HCT116 (cell line): ENCODE results near the gene RRAD. TPM values are rescaled to one million over a fixed set of nuclear protein-coding genes. Genes with fewer than 3 reads are reported as not detected.

Experiments
- ATAC-seq: fragments of 200-7000 bp; cut with Tn5 transposase; 2 replicates; pipeline ENCODE4 v1.9.1; 2020; ENCODE audit warnings: mild to moderate bottlenecking, moderate library complexity
- BruUV-seq: library from RNA; stranded (reverse); fragments of 400-500 nt; replicated peaks from 2 replicates; lab custom pipeline; 2021; lab: Mats Ljungman, UMichigan
- CTCF ChIA-PET: fragments of 300-600 bp; sonication (Branson Sonifier 250); formaldehyde crosslinking; loops from one replicate; lab custom pipeline; 2021; ENCODE audit warnings: antibody characterized with exemption; lab: Charles Lee
- POLR2A ChIA-PET: fragments of 300-600, 350-600 bp; sonication (Branson Sonifier 250); formaldehyde crosslinking; loops from one replicate; lab custom pipeline; 2021; ENCODE audit warnings: antibody characterized with exemption; lab: Charles Lee
- RAD21 ChIA-PET, 2 experiments: fragments of 300-600 bp; sonication (Branson Sonifier 250); formaldehyde crosslinking; loops; one replicate each; lab custom pipeline; 2023; ENCODE audit warnings: low total read pairs in 2 of 2; ENCODE audit not compliant: uncharacterized antibody in 2 of 2, unreplicated experiment in 2 of 2, low non-redundant PET in 1 of 2; lab: Charles Lee
- DNase-seq: peaks from one replicate; pipeline ENCODE4 v3.0.0-alpha.2; 2010; ENCODE audit warnings: low read depth, low spot score
- H2AFZ ChIP-seq: fragments of 200-600 bp; shearing (Covaris generic), sonication (generic); 2 replicates; pipeline ENCODE4 v1.6.1; 2017; ENCODE audit warnings: low read depth, mixed run types, mixed read lengths, antibody characterized with exemption, low read length; ENCODE audit not compliant: poor library complexity, severe bottlenecking
- H3K27ac ChIP-seq: 2 replicates; pipeline ENCODE4 v1.5.1; 2012; ENCODE audit warnings: low read depth, low read length
- H3K27me3 ChIP-seq: fragments of 200-600 bp; sonication (generic); 2 replicates; pipeline ENCODE4 v1.6.1; 2016; ENCODE audit warnings: mixed run types, low read length, mixed read lengths; ENCODE audit not compliant: insufficient read depth
- H3K36me3 ChIP-seq, 2 experiments: fragments of 200-500 bp in 1 of 2; fragments of 200-600 bp in 1 of 2; sonication (Bioruptor generic) in 1 of 2; sonication (generic) in 1 of 2; 2 replicates each; pipeline versions ENCODE4 v1.5.1 to v1.6.1; 2014 to 2016; ENCODE audit warnings: low read length in 2 of 2, inconsistent platforms in 1 of 2, mixed read lengths in 1 of 2, mixed run types in 1 of 2; ENCODE audit not compliant: insufficient read depth in 2 of 2, control insufficient read depth in 1 of 2
- H3K4me1 ChIP-seq, 2 experiments: fragments of 200-600 bp in 1 of 2; sonication (generic) in 1 of 2; 2 replicates each; pipeline versions ENCODE4 v1.5.1 to v1.6.1; 2012 to 2017; ENCODE audit warnings: low read length in 2 of 2, inconsistent platforms in 1 of 2, mild to moderate bottlenecking in 1 of 2, mixed read lengths in 1 of 2, mixed run types in 1 of 2, moderate library complexity in 1 of 2; ENCODE audit not compliant: insufficient read depth in 2 of 2, control insufficient read depth in 1 of 2
- H3K4me2 ChIP-seq: fragments of 200-600 bp; sonication (generic); 2 replicates; pipeline ENCODE4 v1.6.1; 2017; ENCODE audit warnings: mixed run types, low read length, mixed read lengths
- H3K4me3 ChIP-seq, 2 experiments: fragments of 200-600 bp in 1 of 2; sonication (generic) in 1 of 2; replicated peaks in 1 of 2; 2 replicates each; pipeline ENCODE4 v1.5.1; 2011 to 2016; ENCODE audit warnings: low read length in 2 of 2, control low read depth in 1 of 2, low read depth in 1 of 2, mild to moderate bottlenecking in 1 of 2, mixed read lengths in 1 of 2, mixed run types in 1 of 2
- H3K79me2 ChIP-seq: fragments of 200-600 bp; sonication (generic); 2 replicates; pipeline ENCODE4 v1.6.1; 2017; ENCODE audit warnings: mild to moderate bottlenecking, mixed run types, low read length, moderate library complexity, mixed read lengths; ENCODE audit not compliant: insufficient read depth
- H3K9ac ChIP-seq: fragments of 200-600 bp; sonication (generic); 2 replicates; pipeline ENCODE4 v1.6.1; 2016; ENCODE audit warnings: low read length, mixed read lengths
- H3K9me2 ChIP-seq: fragments of 200-600 bp; sonication (generic), shearing (Covaris generic); 2 replicates; pipeline ENCODE4 v1.6.1; 2017; ENCODE audit warnings: mixed run types, mild to moderate bottlenecking, moderate library complexity; ENCODE audit not compliant: insufficient read depth
- H3K9me3 ChIP-seq, 2 experiments: fragments of 200-500 bp in 1 of 2; fragments of 200-600 bp in 1 of 2; sonication (Bioruptor generic) in 1 of 2; sonication (generic) in 1 of 2; 2 replicates each; pipeline ENCODE4 v1.6.1; 2014 to 2017; ENCODE audit warnings: low read length in 2 of 2, mixed read lengths in 2 of 2, inconsistent platforms in 1 of 2, low read depth in 1 of 2, mild to moderate bottlenecking in 1 of 2, mixed run types in 1 of 2, moderate library complexity in 1 of 2; ENCODE audit not compliant: control insufficient read depth in 1 of 2, insufficient read depth in 1 of 2
- H4K20me1 ChIP-seq: fragments of 200-600 bp; sonication (generic), shearing (Covaris generic); 2 replicates; pipeline ENCODE4 v1.6.1; 2017; ENCODE audit warnings: mixed run types, mild to moderate bottlenecking, moderate library complexity; ENCODE audit not compliant: insufficient read depth
- JUND ChIP-seq: IDR thresholded peaks from 2 replicates; pipeline ENCODE4 v1.6.1; 2012
- POLR2A ChIP-seq: IDR thresholded peaks from 2 replicates; pipeline ENCODE4 v1.7.0; 2011; ENCODE audit warnings: borderline replicate concordance; ENCODE audit not compliant: insufficient read depth, insufficient read length; ENCODE audit errors: extremely low read depth
- POLR2AphosphoS5 ChIP-seq: IDR thresholded peaks from 2 replicates; pipeline ENCODE4 v1.6.1; 2011; ENCODE audit warnings: mild to moderate bottlenecking, low read depth, low read length, moderate library complexity
- RAD21 ChIP-seq: IDR thresholded peaks from 2 replicates; pipeline ENCODE4 v1.6.1; 2012; ENCODE audit warnings: low read depth, mild to moderate bottlenecking
- SP1 ChIP-seq: IDR thresholded peaks from 2 replicates; pipeline ENCODE4 v1.6.1; 2012; ENCODE audit warnings: low read depth
- TCF7L2 ChIP-seq: IDR thresholded peaks from 2 replicates; pipeline ENCODE4 v1.7.0; 2011; ENCODE audit warnings: borderline replicate concordance, inconsistent platforms; ENCODE audit not compliant: insufficient read depth, insufficient read length; ENCODE audit errors: extremely low read depth
- YY1 ChIP-seq: IDR thresholded peaks from 2 replicates; pipeline ENCODE4 v1.6.1; 2011; ENCODE audit warnings: low read length, low read depth, moderate library complexity, mild to moderate bottlenecking; ENCODE audit not compliant: insufficient replicate concordance; ENCODE audit errors: extremely low read depth
- intact Hi-C: fragments of 100-400 bp; cut with micrococcal nuclease; formaldehyde crosslinking; loops from 2 replicates; pipeline ENCODE4 v1.10.0; 2022
- total RNA-seq: library from RNA; stranded (reverse); gene quantifications from one replicate; pipeline ENCODE4 v1.2.1, GENCODE V29; 2021; ENCODE audit not compliant: unreplicated experiment
- TF ChIP-seq, protein P1 (sequence below), 3 experiments: fragments of 200-600 bp in 1 of 3; sonication (generic) in 1 of 3; IDR thresholded peaks in 2 of 3; conservative IDR thresholded peaks in 1 of 3; 2 replicates each; pipeline ENCODE4 v1.5.1; 2012 to 2017; ENCODE audit warnings: low read depth in 2 of 3, low read length in 2 of 3, antibody characterized with exemption in 1 of 3, borderline replicate concordance in 1 of 3, control low read depth in 1 of 3, mild to moderate bottlenecking in 1 of 3, mixed read lengths in 1 of 3, mixed run types in 1 of 3, moderate library complexity in 1 of 3; ENCODE audit not compliant: insufficient read depth in 1 of 3

RRAD gene
- total RNA-seq, 1 experiment from 2014 or later, result 2.2 TPM

DNA sequence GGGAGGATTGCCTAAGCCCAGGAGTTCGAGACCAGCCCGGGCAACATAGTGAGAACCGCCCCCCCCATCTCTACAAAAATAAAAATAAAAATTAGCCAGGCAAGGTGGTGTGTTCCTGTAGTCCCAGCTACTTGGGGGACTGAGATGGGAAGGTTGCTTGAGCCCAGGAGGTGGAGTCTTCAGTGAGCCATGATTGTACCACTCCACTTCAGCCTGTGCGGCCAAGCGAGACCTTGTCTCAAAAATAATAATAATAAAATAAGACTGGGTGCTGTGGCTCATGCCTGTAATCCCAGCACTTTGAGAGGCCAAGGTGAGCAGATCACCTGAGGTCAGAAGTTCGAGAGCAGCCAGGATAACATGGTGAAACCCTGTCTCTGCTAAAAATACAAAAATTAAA lies 33.5 kb downstream of the RRAD start:
- no peak overlapping the region for H3K27ac ChIP-seq
- H3K4me2 ChIP-seq, result no peak overlapping the region
- H3K79me2 ChIP-seq, result no peaks in the 10 kb centered on the region; the same call in 1 of the 2 replicates
- H3K9ac ChIP-seq, result no peak overlapping the region
- no peaks in the 10 kb centered on the region for H3K9me2 ChIP-seq
- TF ChIP-seq POLR2AphosphoS5 (no peak), TCF7L2 (no peak), RAD21 (no peak), SP1 (no peak), YY1 (no peak), JUND (no peak), POLR2A (no peak)
- TF ChIP-seq, protein P1, sequence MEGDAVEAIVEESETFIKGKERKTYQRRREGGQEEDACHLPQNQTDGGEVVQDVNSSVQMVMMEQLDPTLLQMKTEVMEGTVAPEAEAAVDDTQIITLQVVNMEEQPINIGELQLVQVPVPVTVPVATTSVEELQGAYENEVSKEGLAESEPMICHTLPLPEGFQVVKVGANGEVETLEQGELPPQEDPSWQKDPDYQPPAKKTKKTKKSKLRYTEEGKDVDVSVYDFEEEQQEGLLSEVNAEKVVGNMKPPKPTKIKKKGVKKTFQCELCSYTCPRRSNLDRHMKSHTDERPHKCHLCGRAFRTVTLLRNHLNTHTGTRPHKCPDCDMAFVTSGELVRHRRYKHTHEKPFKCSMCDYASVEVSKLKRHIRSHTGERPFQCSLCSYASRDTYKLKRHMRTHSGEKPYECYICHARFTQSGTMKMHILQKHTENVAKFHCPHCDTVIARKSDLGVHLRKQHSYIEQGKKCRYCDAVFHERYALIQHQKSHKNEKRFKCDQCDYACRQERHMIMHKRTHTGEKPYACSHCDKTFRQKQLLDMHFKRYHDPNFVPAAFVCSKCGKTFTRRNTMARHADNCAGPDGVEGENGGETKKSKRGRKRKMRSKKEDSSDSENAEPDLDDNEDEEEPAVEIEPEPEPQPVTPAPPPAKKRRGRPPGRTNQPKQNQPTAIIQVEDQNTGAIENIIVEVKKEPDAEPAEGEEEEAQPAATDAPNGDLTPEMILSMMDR (IDR thresholded peaks at IDR 0.05 in 2 of 3, conservative IDR thresholded peaks at IDR 0.05 in 1 of 3; ENCODE audit: borderline replicate concordance in 1 of 3, insufficient read depth in 1 of 3, low read depth in 2 of 3, low read length in 2 of 3), result no peak
- TF ChIP-seq, all 23 proteins: peak for 0
- Histone ChIP-seq H3K27me3 (no peaks in the 10 kb centered on the region), H3K36me3 (peaks cover 0 to under 1% of the 10 kb centered on the region in 2 experiments; a peak in 2 of 4 replicates), H4K20me1 (no peaks in the 10 kb centered on the region), H3K4me1 (peaks cover 0 to 7% of the 10 kb centered on the region in 2 experiments; a peak in 1 of 4 replicates), H3K9me3 (no peaks in the 10 kb centered on the region), H3K4me3 (no peak overlapping the region), H2AFZ (no peak overlapping the region)
- ChIA-PET POLR2A (no interaction called here), RAD21 (no interaction called here), CTCF (interaction anchor here (1.0 to 1.7 kb wide), 5 partner anchors 11 to 209 kb away, joined by 3 to 5 read pairs (median 4); partner anchors contain the start of gene PDP2)
- DNase-seq, result no peak
- intact Hi-C loops, result loop anchor here (10.0 kb wide), 1 partner anchor 213 kb away; the partner anchor contains the start of gene PHAF1
- BruUV-seq, result no TSS peak
- ATAC-seq, result no peak
